HG02938 (cell line): ENCODE data around the gene MS4A5.

Experiments used
- ATAC-seq: cut with Tn5 transposase; IDR thresholded peaks from one replicate; pipeline ENCODE4 v1.9.1; 2021; ENCODE audit warnings: mild to moderate bottlenecking, moderate library complexity; ENCODE audit not compliant: unreplicated experiment

Gene MS4A5

GRCh38 chr11:60477035-60477445, 47.7 kb downstream of the MS4A5 start:
- peak; percentile 54 for ATAC-seq

GRCh38 chr11:60482361-60482760, 53.0 kb downstream of the MS4A5 start:
- ATAC-seq: peak; percentile 44

GRCh38 chr11:60485987-60486386, 56.6 kb downstream of the MS4A5 start:
- peak; percentile 98 for ATAC-seq

GRCh38 chr11:60492488-60493009, 63.2 kb downstream of the MS4A5 start, which contains the start of gene MS4A12:
MS4A12 (plus strand) TSS chr11:60492778; CDS start chr11:60497319, 4,541 bp downstream.
- ATAC-seq: no peak

GRCh38 chr11:60493454-60493853, 64.1 kb downstream of the MS4A5 start:
- ATAC-seq: no peak
